Muscle layer of duodenum (tissue), 2 donors: Measurements from ENCODE around the gene SNX3.

ENCODE experiments used
- H3K27ac ChIP-seq: one replicate; pipeline ENCODE4 v1.7.0; 2013; ENCODE audit warnings: mild to moderate bottlenecking, low read length
- H3K27me3 ChIP-seq: one replicate; pipeline ENCODE4 v1.7.0; 2013; ENCODE audit warnings: low read depth, mild to moderate bottlenecking, control low read depth, low read length
- H3K36me3 ChIP-seq, 2 donors: one replicate each; pipeline ENCODE4 v1.7.0; 2013; ENCODE audit warnings: low read length in 2 of 2, control low read depth in 1 of 2, mild to moderate bottlenecking in 1 of 2; ENCODE audit not compliant: insufficient read depth in 2 of 2, control insufficient read depth in 1 of 2
- H3K4me1 ChIP-seq, 2 donors: one replicate each; pipeline ENCODE4 v1.7.0; 2013; ENCODE audit warnings: low read length in 2 of 2, mild to moderate bottlenecking in 2 of 2, control low read depth in 1 of 2, moderate library complexity in 1 of 2; ENCODE audit not compliant: insufficient read depth in 2 of 2, control insufficient read depth in 1 of 2
- H3K4me3 ChIP-seq, 2 donors: one replicate each; pipeline ENCODE4 v1.7.0; 2013; ENCODE audit warnings: low read length in 2 of 2, low read depth in 1 of 2, mild to moderate bottlenecking in 1 of 2
- H3K9me3 ChIP-seq, 2 donors: one replicate each; pipeline ENCODE4 v1.7.0; 2013; ENCODE audit warnings: low read length in 2 of 2, control low read depth in 1 of 2, mild to moderate bottlenecking in 1 of 2; ENCODE audit not compliant: control insufficient read depth in 1 of 2
- donor health status: healthy.

SNX3 gene

GRCh38 chr6:108161724-108162282 lies 99.0 kb downstream of the SNX3 start:
- Histone ChIP-seq H3K4me1 (peaks cover 0 to 43% of the 10 kb centered on the region in 2 donors), H3K27me3 (peaks cover 80% of the 10 kb centered on the region)

More at GRCh38 chr6:108161724-108162282, 99.0 kb downstream of the SNX3 start:
- Histone ChIP-seq H3K36me3 (no peaks in the 10 kb centered on the region), H3K4me3 (no peak overlapping the region), H3K9me3 (no peaks in the 10 kb centered on the region), H3K27ac (no peak overlapping the region)
